ENCODE results near the gene OPCML. TPM values are rescaled to one million over a fixed set of nuclear protein-coding genes. Genes with fewer than 3 reads are reported as not detected.
A peak's percentile ranks its signal among the peaks of the same experiment; 100 is the strongest.

OPCML gene
- total RNA-seq, 1 experiment from 2014 or later: not detected

- in situ Hi-C loops (cut with HindIII; ENCODE audit: low pct_unique_long_range_greater_than_20kb, low sequenced_read_pairs): no loop called here
- no peak for DNase-seq (ENCODE audit: low read depth, low spot score)
These were observed 571.8 kb downstream of the OPCML start for GRCh38 chr11:132960273-132961078.

DNA sequence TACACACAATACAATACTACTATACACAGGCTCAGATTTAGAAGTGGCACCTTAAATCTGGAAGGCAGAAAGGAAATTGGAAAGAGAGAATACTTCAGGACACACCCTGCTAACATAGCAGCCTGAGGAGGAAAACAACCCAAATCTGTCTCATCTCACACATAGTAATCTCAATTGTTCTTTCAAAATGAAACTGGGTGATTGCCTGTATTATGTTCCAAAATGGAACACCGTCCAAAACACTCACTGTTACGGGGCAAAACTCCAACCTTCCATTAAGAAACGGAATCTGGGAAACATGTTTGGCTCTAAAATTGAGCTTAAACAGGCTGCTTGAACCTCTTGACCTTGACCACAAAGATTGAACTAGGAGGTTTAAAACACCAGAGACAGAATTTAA, 572.6 kb downstream of the OPCML start:
- DNase-seq (ENCODE audit: low read depth, low spot score): no peak
- in situ Hi-C loops (cut with HindIII; ENCODE audit: low pct_unique_long_range_greater_than_20kb, low sequenced_read_pairs): no loop called here

DNA sequence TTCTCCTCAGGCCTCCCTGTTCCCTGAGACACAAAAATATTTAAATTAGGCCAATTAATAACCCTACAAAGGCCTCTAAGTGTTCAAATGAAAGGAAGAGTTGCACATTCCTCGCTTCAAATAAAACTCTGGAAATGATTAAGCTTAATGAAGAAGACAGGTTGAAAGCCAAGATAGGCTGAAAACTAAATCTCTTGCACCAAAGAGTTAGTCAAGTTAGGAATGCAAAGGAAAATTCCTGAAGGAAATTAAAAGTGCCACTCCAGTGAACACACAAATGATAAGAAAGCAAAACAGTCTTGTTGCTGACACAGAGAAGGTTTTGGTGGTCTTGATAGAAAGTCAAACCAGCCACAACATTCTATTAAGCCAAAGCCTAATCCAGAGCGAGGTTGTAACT, 574.4 kb downstream of the OPCML start:
- DNase-seq (ENCODE audit: low read depth, low spot score): no peak
- in situ Hi-C loops (cut with HindIII; ENCODE audit: low pct_unique_long_range_greater_than_20kb, low sequenced_read_pairs): no loop called here

DNA sequence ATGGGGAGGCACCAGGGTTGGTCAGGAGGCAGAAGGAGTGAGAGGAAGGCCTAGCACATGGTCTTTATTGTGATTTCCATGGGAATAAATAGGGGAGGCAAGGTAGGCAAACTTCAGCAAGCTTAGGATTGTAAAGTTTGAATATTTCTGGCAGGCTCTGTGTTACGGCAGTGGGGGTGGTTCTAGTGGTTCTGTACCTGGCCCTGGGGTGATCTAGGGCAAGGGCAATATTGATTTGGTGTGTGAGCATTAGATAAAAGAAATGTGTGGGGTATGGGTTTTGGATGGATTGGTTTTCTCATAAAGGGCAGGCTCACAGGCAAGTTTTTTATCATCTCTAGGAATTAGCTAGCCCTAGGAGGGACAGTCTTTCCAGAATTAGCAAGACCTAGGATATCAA, 584.0 kb downstream of the OPCML start:
- in situ Hi-C loops (cut with HindIII; ENCODE audit: low pct_unique_long_range_greater_than_20kb, low sequenced_read_pairs): no loop called here
- no peak for DNase-seq (ENCODE audit: low read depth, low spot score)

DNA sequence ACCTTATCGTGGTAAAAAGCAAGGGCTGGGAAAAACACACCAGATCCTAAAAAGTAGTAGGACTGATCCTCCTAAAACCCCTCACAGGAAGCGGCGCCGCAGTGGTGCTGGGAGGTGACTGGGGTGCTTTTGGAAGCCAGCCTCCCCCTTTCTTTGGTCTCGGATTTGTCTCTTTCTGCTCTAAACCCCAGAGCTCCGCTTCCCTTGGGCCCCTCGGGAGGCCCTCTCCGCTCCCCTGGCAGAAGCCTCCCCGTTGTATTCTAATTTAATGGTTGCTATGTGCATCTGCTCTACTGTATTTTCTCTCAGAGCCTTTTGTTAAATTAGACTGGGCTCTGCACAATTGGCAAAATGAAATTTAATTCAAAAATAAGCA, 587.7 kb downstream of the OPCML start:
- in situ Hi-C loops (cut with HindIII; ENCODE audit: low pct_unique_long_range_greater_than_20kb, low sequenced_read_pairs): no loop called here
- no peak for DNase-seq (ENCODE audit: low read depth, low spot score)

- in situ Hi-C loops (cut with HindIII; ENCODE audit: low pct_unique_long_range_greater_than_20kb, low sequenced_read_pairs): no loop called here
- DNase-seq (ENCODE audit: low read depth, low spot score): no peak
These were observed 588.4 kb downstream of the OPCML start for GRCh38 chr11:132943706-132944568.

GRCh38 chr11:132943357-132943705, 589.0 kb downstream of the OPCML start:
- DNase-seq (ENCODE audit: low read depth, low spot score): no peak
- in situ Hi-C loops (cut with HindIII; ENCODE audit: low pct_unique_long_range_greater_than_20kb, low sequenced_read_pairs): no loop called here

DNA sequence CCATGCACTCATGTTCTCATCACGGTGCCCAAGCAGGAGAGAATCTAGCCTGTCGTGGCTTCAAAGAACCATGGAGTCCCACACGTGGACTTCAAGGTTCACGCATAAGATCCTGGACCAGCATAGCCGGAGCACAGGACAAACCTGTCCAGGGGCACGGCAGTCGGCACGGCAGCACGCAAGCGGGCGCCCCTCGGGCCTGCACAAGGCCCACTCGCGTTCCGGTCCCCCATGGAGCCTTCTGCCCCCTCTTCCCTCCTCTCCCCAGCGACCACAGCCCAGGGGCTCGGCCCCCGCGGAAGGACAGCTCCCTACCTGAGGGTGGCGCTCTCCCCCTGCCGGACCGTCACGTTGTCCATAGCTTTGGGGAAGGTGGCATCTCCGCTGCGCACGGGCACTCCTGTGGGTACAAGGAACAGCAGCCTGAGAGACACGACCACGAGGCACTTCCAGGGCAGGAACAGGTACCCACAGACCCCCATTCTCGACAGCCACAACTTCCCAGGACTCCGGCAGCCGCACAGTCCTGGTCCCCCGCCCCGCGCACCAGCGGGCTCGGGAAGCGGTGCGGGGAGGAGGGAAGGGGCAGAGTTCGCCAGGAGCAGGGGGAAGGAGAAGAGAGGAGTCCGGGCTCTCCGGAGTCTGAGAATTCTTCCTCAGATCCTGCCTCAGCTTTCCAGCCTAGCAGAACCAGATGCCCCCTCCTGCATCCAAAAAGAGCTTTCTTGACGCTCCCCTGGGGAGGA, 589.5 kb downstream of the OPCML start:
- no peak for DNase-seq (ENCODE audit: low read depth, low spot score)
- in situ Hi-C loops (cut with HindIII; ENCODE audit: low pct_unique_long_range_greater_than_20kb, low sequenced_read_pairs): no loop called here

GRCh38 chr11:132941761-132942160, 590.5 kb downstream of the OPCML start:
- DNase-seq (ENCODE audit: low read depth, low spot score): no peak
- in situ Hi-C loops (cut with HindIII; ENCODE audit: low pct_unique_long_range_greater_than_20kb, low sequenced_read_pairs): no loop called here

DNA sequence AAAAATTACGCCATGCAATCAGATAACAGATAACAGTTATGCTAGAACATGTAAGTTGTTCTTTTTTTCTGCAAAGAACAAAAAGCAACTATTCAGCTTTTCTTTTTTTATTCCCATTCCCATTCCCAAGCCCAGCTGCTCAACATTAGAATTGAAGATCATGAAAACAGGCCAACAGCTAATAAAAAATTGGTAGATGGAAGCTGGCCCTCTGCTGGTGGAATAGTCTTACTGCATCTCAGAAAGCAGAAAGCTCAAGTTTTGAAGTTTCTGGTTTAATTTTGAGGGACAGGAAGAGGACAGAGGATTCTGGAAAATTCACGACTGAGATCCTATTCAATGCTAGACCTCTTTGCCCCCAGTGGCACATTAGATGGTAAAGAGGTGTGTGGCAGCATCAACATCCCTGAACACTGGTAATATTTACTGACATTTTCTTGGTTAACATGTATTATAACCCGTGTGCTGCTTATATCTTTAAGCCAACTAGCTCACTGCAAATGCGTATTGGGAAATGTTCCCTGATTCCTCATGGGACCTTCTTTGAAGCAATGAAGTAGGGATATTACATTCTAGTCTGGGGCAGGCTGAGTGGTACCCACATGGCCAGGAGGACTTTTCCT, 591.2 kb downstream of the OPCML start:
- in situ Hi-C loops (cut with HindIII; ENCODE audit: low pct_unique_long_range_greater_than_20kb, low sequenced_read_pairs): no loop called here
- DNase-seq (ENCODE audit: low read depth, low spot score): peak; percentile 48

DNA sequence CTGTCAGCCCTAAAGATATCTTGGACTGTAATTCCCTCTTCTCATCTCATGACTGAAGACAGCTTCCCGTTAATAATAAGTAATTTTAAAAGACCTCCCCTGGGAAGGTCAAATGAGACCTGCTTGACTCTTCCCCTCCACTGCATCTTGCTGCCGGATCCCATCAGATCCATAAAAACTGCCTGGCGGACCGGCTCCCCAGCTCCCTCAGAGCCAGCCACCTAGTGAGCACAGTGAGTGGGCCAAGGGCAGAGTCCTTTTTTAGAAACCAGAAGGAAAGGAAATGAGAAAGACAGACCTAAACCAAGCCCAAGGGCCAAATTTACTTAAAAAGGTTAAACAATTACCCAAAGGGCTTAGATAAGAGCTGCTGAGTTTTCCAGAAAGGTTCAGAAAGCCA, 595.3 kb downstream of the OPCML start:
- no peak for DNase-seq (ENCODE audit: low read depth, low spot score)
- in situ Hi-C loops (cut with HindIII; ENCODE audit: low pct_unique_long_range_greater_than_20kb, low sequenced_read_pairs): no loop called here

GRCh38 chr11:132935383-132935782, 596.9 kb downstream of the OPCML start:
- in situ Hi-C loops (cut with HindIII; ENCODE audit: low pct_unique_long_range_greater_than_20kb, low sequenced_read_pairs): no loop called here
- no peak for DNase-seq (ENCODE audit: low read depth, low spot score)

- in situ Hi-C loops (cut with HindIII; ENCODE audit: low pct_unique_long_range_greater_than_20kb, low sequenced_read_pairs): no loop called here
- no peak for DNase-seq (ENCODE audit: low read depth, low spot score)
These were observed 598.6 kb downstream of the OPCML start for GRCh38 chr11:132933703-132934102.

DNA sequence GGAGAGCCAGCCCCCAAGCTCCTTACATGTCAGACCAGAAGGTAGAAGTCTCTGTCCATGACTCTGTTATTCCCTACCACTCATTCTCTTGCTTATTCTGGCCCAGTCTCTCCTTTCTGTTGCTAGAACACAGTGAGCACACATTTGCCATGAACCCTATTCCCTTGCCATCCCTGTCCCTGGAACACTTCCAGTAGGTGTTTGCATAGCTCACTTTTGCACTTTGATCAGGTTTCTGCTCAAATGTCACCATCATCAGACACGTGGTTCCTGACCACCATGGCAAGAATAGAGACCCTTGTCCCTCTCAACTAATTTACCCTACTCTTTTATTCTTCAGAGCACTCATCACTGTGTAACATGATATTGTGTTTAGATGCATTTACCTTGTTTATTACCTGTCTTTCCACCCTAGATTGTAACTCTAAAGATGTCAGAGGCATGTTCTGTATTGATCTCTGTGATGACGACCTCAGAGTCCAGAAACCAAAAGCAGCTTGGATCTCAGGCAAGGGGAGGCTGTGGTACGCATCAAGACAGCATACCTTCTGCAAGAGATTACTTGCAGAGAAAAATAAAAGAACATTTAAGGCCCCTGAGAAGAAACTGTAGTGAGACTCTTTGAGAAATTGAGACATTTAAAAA, 606.4 kb downstream of the OPCML start:
- DNase-seq (ENCODE audit: low read depth, low spot score): no peak
- in situ Hi-C loops (cut with HindIII; ENCODE audit: low pct_unique_long_range_greater_than_20kb, low sequenced_read_pairs): no loop called here

GRCh38 chr11:132921597-132921996, 610.7 kb downstream of the OPCML start:
- DNase-seq (ENCODE audit: low read depth, low spot score): no peak
- in situ Hi-C loops (cut with HindIII; ENCODE audit: low pct_unique_long_range_greater_than_20kb, low sequenced_read_pairs): no loop called here

- DNase-seq (ENCODE audit: low read depth, low spot score): no peak
- in situ Hi-C loops (cut with HindIII; ENCODE audit: low pct_unique_long_range_greater_than_20kb, low sequenced_read_pairs): no loop called here
These were observed 611.7 kb downstream of the OPCML start for GRCh38 chr11:132920451-132921096.

DNA sequence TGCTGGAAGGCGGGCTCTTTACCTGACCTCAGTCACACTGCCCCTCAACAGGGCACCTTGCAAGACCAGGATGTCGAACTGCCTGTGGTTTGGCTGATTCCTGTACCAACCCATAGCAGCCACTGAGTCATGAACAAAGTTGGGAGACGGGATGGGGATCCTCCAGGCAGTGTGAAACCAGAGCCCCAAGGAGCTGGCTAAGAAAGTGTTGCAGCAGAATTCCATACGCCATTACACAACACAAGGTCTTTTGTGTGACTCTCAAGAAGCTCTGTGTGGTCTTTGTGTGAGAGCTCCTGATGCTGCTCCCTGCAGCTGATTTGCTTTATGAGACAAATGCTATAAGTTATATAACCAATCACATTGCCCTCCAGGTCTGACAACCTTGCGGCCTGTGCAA, 617.7 kb downstream of the OPCML start:
- DNase-seq (ENCODE audit: low read depth, low spot score): peak; percentile 80
- in situ Hi-C loops (cut with HindIII; ENCODE audit: low pct_unique_long_range_greater_than_20kb, low sequenced_read_pairs): no loop called here
